ENCODE data around the gene TMEM86A. TPM values are rescaled to one million over a fixed set of nuclear protein-coding genes. Genes with fewer than 3 reads are reported as not detected.

TMEM86A gene
- total RNA-seq, 1 experiment from 2014 or later, result 0.30 TPM

DNA sequence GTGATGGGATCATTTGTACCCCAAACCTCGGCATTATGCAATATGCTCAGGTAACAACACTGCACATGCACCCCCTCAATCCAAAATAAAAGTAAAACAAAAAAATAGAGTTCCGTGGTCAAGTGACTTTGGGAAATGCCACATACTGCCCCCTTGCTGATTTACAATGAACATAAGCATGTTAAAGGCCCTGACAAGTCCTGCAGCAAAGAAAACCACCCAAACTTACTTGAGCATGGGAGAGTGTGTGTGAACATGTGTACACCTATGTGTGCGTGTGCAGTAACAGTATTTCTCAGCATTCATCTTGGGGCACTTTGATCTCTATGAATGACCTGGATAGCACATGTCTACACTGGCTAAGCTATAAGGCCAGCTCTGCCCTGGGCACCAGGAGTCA is 43.2 kb downstream of the TMEM86A start:
- DNase-seq (ENCODE audit: unreplicated experiment), result no peak
- intact Hi-C loops (cut with micrococcal nuclease), result no loop called here
- H3K9me3 Mint-ChIP-seq (ENCODE audit: unreplicated experiment), result no peaks in the 10 kb centered on the region
- POLR2A ChIA-PET, result interaction anchor here (0.9 kb wide), 1 partner anchor 216 kb away, joined by 3 read pairs; no protein-coding TSS in a partner anchor
- TF ChIP-seq, protein P1, sequence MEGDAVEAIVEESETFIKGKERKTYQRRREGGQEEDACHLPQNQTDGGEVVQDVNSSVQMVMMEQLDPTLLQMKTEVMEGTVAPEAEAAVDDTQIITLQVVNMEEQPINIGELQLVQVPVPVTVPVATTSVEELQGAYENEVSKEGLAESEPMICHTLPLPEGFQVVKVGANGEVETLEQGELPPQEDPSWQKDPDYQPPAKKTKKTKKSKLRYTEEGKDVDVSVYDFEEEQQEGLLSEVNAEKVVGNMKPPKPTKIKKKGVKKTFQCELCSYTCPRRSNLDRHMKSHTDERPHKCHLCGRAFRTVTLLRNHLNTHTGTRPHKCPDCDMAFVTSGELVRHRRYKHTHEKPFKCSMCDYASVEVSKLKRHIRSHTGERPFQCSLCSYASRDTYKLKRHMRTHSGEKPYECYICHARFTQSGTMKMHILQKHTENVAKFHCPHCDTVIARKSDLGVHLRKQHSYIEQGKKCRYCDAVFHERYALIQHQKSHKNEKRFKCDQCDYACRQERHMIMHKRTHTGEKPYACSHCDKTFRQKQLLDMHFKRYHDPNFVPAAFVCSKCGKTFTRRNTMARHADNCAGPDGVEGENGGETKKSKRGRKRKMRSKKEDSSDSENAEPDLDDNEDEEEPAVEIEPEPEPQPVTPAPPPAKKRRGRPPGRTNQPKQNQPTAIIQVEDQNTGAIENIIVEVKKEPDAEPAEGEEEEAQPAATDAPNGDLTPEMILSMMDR (IDR thresholded peaks at IDR 0.05; ENCODE audit: unreplicated experiment), result no peak
- peaks cover 23% of the 10 kb centered on the region for H3K27me3 Mint-ChIP-seq (ENCODE audit: insufficient read depth, unreplicated experiment)
- no peaks in the 10 kb centered on the region for H3K36me3 Mint-ChIP-seq (ENCODE audit: insufficient read depth, unreplicated experiment)
- H3K4me3 Mint-ChIP-seq (ENCODE audit: unreplicated experiment), result no peak overlapping the region
- H3K27ac Mint-ChIP-seq (ENCODE audit: low read depth, unreplicated experiment), result no peak overlapping the region
- CTCF ChIA-PET, result interaction anchor here (0.5 to 5.6 kb wide), 7 partner anchors 10 to 203 kb away, joined by 3 to 39 read pairs (median 3); no protein-coding TSS in a partner anchor
- H3K4me1 Mint-ChIP-seq (ENCODE audit: insufficient read depth, unreplicated experiment), result no peaks in the 10 kb centered on the region
- no TSS peak for BruUV-seq (replicated peaks)

DNA sequence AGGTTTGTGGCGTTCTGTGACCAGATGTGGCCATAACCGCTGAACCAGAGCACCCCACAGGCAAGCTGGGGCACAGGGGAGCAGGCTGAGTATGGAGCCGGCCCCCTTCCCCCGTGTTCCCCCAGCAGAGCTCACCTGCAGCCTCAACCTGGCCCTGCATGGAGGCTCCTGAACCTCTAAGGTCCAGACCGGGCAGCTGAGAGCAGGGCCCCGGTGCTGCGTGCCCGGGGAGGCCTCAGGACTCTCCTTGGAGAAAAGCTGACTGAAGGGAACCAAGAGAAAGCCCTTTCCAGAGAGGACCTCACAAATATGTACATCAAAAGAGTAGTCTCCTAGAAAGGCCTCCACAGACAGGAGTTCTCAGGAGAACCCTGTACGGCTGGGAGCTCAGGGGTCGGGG is 44.8 kb downstream of the TMEM86A start:
- Mint-ChIP-seq H3K4me1 (ENCODE audit: insufficient read depth, unreplicated experiment) (no peaks in the 10 kb centered on the region), H3K27ac (ENCODE audit: low read depth, unreplicated experiment) (no peak overlapping the region), H3K9me3 (ENCODE audit: unreplicated experiment) (no peaks in the 10 kb centered on the region), H3K27me3 (ENCODE audit: insufficient read depth, unreplicated experiment) (peaks cover 23% of the 10 kb centered on the region), H3K4me3 (ENCODE audit: unreplicated experiment) (no peak overlapping the region), H3K36me3 (ENCODE audit: insufficient read depth, unreplicated experiment) (no peaks in the 10 kb centered on the region)
- CTCF ChIA-PET, result interaction anchor here (0.6 to 5.6 kb wide), 4 partner anchors 12 to 203 kb away, joined by 3 to 39 read pairs (median 4); no protein-coding TSS in a partner anchor
- no peak for DNase-seq (ENCODE audit: unreplicated experiment)
- intact Hi-C loops (cut with micrococcal nuclease), result no loop called here
- TF ChIP-seq, protein P1 (IDR thresholded peaks at IDR 0.05; ENCODE audit: unreplicated experiment), result no peak
- BruUV-seq (replicated peaks), result no TSS peak
- POLR2A ChIA-PET, result no interaction called here

DNA sequence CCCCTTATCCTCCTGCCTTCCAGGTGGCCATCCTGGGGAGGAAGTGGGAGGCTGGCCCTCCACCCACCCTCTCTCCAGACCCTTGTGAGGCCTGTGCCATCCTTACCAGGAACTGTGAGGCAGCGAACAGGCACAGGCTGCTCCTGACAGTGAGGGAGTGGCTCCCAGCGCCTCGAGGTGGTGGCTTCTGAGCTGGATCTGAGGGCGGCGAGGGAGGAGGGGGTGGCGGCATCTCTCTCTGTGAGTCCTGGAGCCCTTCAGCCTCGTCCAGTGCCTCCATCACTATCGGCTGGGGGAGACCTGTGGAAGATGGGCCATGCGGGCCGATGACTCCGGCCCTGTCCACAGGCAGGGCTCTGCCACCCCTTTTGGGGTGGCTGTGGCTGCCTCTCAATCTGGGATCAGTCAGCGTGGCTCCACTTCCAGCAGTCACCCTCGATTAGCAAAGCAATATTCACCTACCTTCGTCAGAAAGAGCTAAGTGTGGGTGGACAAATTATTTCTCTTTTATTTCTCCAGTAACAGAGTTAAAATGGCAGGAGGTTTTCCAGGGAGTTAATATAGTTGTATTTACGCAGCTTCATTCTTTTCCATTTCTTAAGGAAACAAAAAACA is 45.4 kb downstream of the TMEM86A start:
- no peak for DNase-seq (ENCODE audit: unreplicated experiment)
- Mint-ChIP-seq H3K9me3 (ENCODE audit: unreplicated experiment) (no peaks in the 10 kb centered on the region), H3K27ac (ENCODE audit: low read depth, unreplicated experiment) (no peak overlapping the region), H3K36me3 (ENCODE audit: insufficient read depth, unreplicated experiment) (no peaks in the 10 kb centered on the region), H3K4me1 (ENCODE audit: insufficient read depth, unreplicated experiment) (no peaks in the 10 kb centered on the region), H3K27me3 (ENCODE audit: insufficient read depth, unreplicated experiment) (peaks cover 17% of the 10 kb centered on the region), H3K4me3 (ENCODE audit: unreplicated experiment) (no peak overlapping the region)
- ChIA-PET CTCF (interaction anchor here (0.6 to 5.6 kb wide), 4 partner anchors 12 to 680 kb away, joined by 3 to 39 read pairs (median 3); no protein-coding TSS in a partner anchor), POLR2A (interaction anchor here (0.7 kb wide), 1 partner anchor 14 kb away, joined by 3 read pairs; no protein-coding TSS in a partner anchor)
- no TSS peak for BruUV-seq (replicated peaks)
- intact Hi-C loops (cut with micrococcal nuclease), result no loop called here
- TF ChIP-seq, protein P1 (IDR thresholded peaks at IDR 0.05; ENCODE audit: unreplicated experiment), result no peak

DNA sequence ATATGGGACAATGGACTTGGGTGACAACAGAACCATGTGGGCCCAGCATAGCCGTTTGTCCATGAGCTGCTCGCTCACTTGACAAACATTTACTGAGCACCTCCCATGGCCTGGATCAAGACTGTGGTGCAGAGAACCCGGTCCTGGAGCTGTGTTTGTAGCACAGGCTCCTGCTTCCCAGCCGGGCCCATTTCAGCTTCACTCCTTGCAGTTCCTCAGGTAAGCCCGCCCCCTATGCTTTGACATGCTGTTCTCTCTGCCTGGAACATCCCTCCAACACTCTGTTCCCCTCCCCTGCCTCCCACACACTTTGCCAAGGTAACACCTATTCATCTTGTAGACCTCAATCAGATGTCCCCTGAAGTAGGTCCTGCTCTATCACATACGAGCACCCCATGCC is 46.7 kb downstream of the TMEM86A start:
- Mint-ChIP-seq H3K9me3 (ENCODE audit: unreplicated experiment) (no peaks in the 10 kb centered on the region), H3K36me3 (ENCODE audit: insufficient read depth, unreplicated experiment) (no peaks in the 10 kb centered on the region), H3K4me1 (ENCODE audit: insufficient read depth, unreplicated experiment) (peaks cover 6% of the 10 kb centered on the region), H3K4me3 (ENCODE audit: unreplicated experiment) (no peak overlapping the region), H3K27ac (ENCODE audit: low read depth, unreplicated experiment) (no peak overlapping the region), H3K27me3 (ENCODE audit: insufficient read depth, unreplicated experiment) (peaks cover 4% of the 10 kb centered on the region)
- DNase-seq (ENCODE audit: unreplicated experiment), result no peak
- intact Hi-C loops (cut with micrococcal nuclease), result no loop called here
- BruUV-seq (replicated peaks), result no TSS peak
- TF ChIP-seq, protein P1 (IDR thresholded peaks at IDR 0.05; ENCODE audit: unreplicated experiment), result no peak
- ChIA-PET CTCF (interaction anchor here (0.7 to 1.3 kb wide), 2 partner anchors 13 to 21 kb away, joined by 4 to 6 read pairs; no protein-coding TSS in a partner anchor), POLR2A (no interaction called here)
